Upper lobe of left lung (tissue), 4 donors: ENCODE data around the gene RBMX2.

ENCODE experiments used
- EP300 ChIP-seq, 4 donors: sonication (generic); formaldehyde crosslinking; IDR thresholded peaks; one replicate each; pipeline ENCODE4 v1.5.1; 2017; ENCODE audit warnings: antibody characterized with exemption in 4 of 4, control low read depth in 2 of 4
- POLR2A ChIP-seq, 4 donors: fragments of 450-650 bp; IDR thresholded peaks; one replicate each; pipeline ENCODE4 v1.5.1; 2016 to 2017; ENCODE audit warnings: antibody characterized with exemption in 4 of 4, mild to moderate bottlenecking in 2 of 4
- POLR2AphosphoS5 ChIP-seq, 2 donors: sonication (generic); formaldehyde crosslinking; IDR thresholded peaks; one replicate each; pipeline ENCODE4 v1.5.1; 2017; ENCODE audit warnings: antibody characterized with exemption in 2 of 2
- TF ChIP-seq, protein P1 (sequence below), 6 experiments: fragments of 450-650 bp in 4 of 6; fragments of 200-600 bp in 2 of 6; sonication (generic) in 2 of 6; IDR thresholded peaks; one replicate each; pipeline ENCODE4 v1.5.1; 2016 to 2019; ENCODE audit warnings: antibody characterized with exemption in 6 of 6

DNA sequence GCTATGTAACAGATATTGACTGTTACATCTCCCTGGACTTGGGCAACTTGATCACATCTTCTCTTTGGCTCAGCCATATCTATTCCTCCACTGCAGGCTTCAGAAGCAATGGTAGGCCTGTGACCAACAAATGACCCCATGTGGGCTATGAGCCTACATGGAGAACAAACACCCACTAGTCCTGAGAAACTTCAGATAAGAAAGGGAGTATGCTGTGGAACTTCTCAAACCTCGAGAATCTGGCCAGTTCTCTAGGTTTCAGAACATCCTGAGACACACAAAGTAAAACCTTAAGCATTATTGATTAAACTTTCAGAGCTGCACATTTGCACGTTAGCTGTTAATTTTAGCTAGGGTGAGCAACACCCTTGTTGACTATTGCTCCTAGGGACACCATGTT, 16.3 kb downstream of the RBMX2 start:
- TF ChIP-seq, protein P1, sequence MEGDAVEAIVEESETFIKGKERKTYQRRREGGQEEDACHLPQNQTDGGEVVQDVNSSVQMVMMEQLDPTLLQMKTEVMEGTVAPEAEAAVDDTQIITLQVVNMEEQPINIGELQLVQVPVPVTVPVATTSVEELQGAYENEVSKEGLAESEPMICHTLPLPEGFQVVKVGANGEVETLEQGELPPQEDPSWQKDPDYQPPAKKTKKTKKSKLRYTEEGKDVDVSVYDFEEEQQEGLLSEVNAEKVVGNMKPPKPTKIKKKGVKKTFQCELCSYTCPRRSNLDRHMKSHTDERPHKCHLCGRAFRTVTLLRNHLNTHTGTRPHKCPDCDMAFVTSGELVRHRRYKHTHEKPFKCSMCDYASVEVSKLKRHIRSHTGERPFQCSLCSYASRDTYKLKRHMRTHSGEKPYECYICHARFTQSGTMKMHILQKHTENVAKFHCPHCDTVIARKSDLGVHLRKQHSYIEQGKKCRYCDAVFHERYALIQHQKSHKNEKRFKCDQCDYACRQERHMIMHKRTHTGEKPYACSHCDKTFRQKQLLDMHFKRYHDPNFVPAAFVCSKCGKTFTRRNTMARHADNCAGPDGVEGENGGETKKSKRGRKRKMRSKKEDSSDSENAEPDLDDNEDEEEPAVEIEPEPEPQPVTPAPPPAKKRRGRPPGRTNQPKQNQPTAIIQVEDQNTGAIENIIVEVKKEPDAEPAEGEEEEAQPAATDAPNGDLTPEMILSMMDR (IDR thresholded peaks at IDR 0.05) = no peak
- no peak for TF ChIP-seq POLR2A (IDR thresholded peaks at IDR 0.05)
- no peak for TF ChIP-seq EP300 (IDR thresholded peaks at IDR 0.05)
- no peak for TF ChIP-seq POLR2AphosphoS5 (IDR thresholded peaks at IDR 0.05)
